Mammary microvascular endothelial cell (primary cell): ENCODE results near the gene AJM1. TPM values are rescaled to one million over a fixed set of nuclear protein-coding genes. Genes with fewer than 3 reads are reported as not detected.

ENCODE experiments used
- total RNA-seq: library from RNA; depleted of rRNA; stranded (reverse); fragments of >200 nt; gene quantifications from 2 replicates; pipeline ENCODE4 v1.2.3, GENCODE V29; 2015

AJM1 gene
- 0.93 and 1.5 TPM in 2 replicates for total RNA-seq

GRCh38 chr9:136842380-136842948 lies at the start of gene AJM1:
Gene AJM1 (plus strand): TSS chr9:136842478. CDS start chr9:136844415, 1,937 bp downstream.

GRCh38 chr9:136796238-136796774 lies 46.0 kb upstream of the AJM1 start, which contains the start of gene CCDC183:
Gene CCDC183 (plus strand): TSS chr9:136796338. CDS start chr9:136796398, 60 bp downstream.

DNA sequence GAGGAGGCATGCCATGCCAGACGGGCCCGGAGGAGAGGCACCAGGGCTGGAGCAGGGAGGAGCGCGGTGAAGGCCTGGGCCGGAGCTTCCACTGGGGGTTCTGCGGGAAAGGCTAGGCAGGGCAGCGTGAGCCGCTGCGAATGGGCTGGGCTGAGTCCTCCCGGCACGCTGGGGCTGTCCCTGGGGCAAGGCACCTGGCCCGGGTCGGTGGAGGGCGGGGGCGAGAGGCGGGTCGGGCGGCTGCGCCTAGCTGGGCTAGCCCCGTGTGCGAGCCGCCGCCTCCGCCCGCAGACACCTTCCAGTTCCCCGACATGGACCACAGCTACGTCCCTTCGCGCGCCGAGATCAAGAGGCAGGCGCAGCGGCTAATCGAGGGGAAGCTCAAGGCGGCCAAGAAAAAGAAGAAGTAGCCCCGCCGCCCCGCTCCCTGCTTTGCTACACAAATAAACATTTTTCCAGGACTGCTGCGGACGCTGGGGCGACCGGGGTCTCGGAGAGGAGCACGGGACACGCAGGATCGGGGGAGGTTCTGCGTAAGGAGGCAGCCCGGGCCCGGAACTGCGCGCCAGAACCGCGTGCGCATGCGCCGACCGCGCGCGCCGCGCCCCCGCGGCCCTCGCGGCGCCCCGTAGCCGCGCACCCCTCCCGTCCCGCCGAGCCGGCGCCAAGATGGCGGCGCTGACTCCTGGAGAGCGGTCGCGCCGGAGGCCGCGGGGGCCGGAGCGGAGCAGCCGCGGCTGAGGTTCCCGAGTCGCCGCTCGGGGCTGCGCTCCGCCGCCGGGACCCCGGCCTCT lies 34.8 kb upstream of the AJM1 start, which contains the start of gene RABL6:
Gene RABL6, plus strand, starts transcription at position 668 of the 794 bp plus-strand sequence. CDS start 249 bp downstream, outside the sequence.

GRCh38 chr9:136849038-136849959 lies 7.0 kb downstream of the AJM1 start, which contains the start of gene PHPT1:
Gene PHPT1 (plus strand): TSS chr9:136849409. CDS start chr9:136849431, 22 bp downstream.

GRCh38 chr9:136851941-136852663 lies 9.8 kb downstream of the AJM1 start, which contains the start of gene MAMDC4:
Gene MAMDC4 (plus strand): TSS chr9:136852346. CDS start chr9:136852417, 71 bp downstream.

GRCh38 chr9:136885950-136886578 lies 43.8 kb downstream of the AJM1 start, which contains the start of gene TRAF2:
Gene TRAF2 (plus strand): TSS chr9:136886516. CDS start chr9:136898741, 12,225 bp downstream.

Other genes starting within 250 kb of the AJM1 start
- 902 and 1,153 TPM in 2 replicates for gene EGFL7, start 179.6 kb upstream of the AJM1 start, total RNA-seq
- 37.3 and 38.2 TPM in 2 replicates for gene AGPAT2, start 155.0 kb upstream of the AJM1 start, total RNA-seq
- gene DIPK1B, start 129.9 kb upstream of the AJM1 start, total RNA-seq, result 151 and 161 TPM in 2 replicates
- 0.44 TPM in 1 of 2 replicates, not detected in the other for gene LCN10, start 99.5 kb upstream of the AJM1 start, total RNA-seq
- gene LCN6, start 94.0 kb upstream of the AJM1 start, total RNA-seq, result 0.34 TPM in 1 of 2 replicates, not detected in the other
- not detected in 2 replicates for gene LCN8, start 84.2 kb upstream of the AJM1 start, total RNA-seq
- gene LCN15, start 78.0 kb upstream of the AJM1 start, total RNA-seq, result 1.6 TPM in 1 of 2 replicates, not detected in the other
- 113 and 125 TPM in 2 replicates for gene TMEM141, start 51.1 kb upstream of the AJM1 start, total RNA-seq
- not detected in 2 replicates for gene CCDC183, start 46.1 kb upstream of the AJM1 start, total RNA-seq
- 110 and 124 TPM in 2 replicates for gene RABL6, start 34.5 kb upstream of the AJM1 start, total RNA-seq
- gene PHPT1, start 6.9 kb downstream of the AJM1 start, total RNA-seq, result 173 and 189 TPM in 2 replicates
- 1.6 and 1.9 TPM in 2 replicates for gene MAMDC4, start 9.9 kb downstream of the AJM1 start, total RNA-seq
- gene EDF1, start 23.8 kb downstream of the AJM1 start, total RNA-seq, result 413 and 485 TPM in 2 replicates
- 17.3 and 18.3 TPM in 2 replicates for gene TRAF2, start 44.0 kb downstream of the AJM1 start, total RNA-seq
- 202 and 226 TPM in 2 replicates for gene FBXW5, start 102.3 kb downstream of the AJM1 start, total RNA-seq
- 0.20 and 0.84 TPM in 2 replicates for gene C8G, start 102.8 kb downstream of the AJM1 start, total RNA-seq
- not detected in 2 replicates for gene LCN12, start 109.8 kb downstream of the AJM1 start, total RNA-seq
- not detected in 2 replicates for gene PTGDS, start 135.0 kb downstream of the AJM1 start, total RNA-seq
- not detected in 2 replicates for gene LCNL1, start 140.5 kb downstream of the AJM1 start, total RNA-seq
- gene PAXX, start 149.9 kb downstream of the AJM1 start, total RNA-seq, result 53.2 and 65.9 TPM in 2 replicates
- gene CLIC3, start 154.1 kb downstream of the AJM1 start, total RNA-seq, result 0.40 TPM in 1 of 2 replicates, not detected in the other
- gene ABCA2, start 185.8 kb downstream of the AJM1 start, total RNA-seq, result 6.9 and 7.3 TPM in 2 replicates
- gene FUT7, start 189.6 kb downstream of the AJM1 start, total RNA-seq, result not detected in 2 replicates
- gene NPDC1, start 203.7 kb downstream of the AJM1 start, total RNA-seq, result 67.3 and 71.1 TPM in 2 replicates
- not detected in 2 replicates for gene ENTPD2, start 211.6 kb downstream of the AJM1 start, total RNA-seq
- 28.1 and 30.2 TPM in 2 replicates for gene SAPCD2, start 228.1 kb downstream of the AJM1 start, total RNA-seq
- 21.9 and 23.0 TPM in 2 replicates for gene UAP1L1, start 235.0 kb downstream of the AJM1 start, total RNA-seq
- gene MAN1B1, start 244.5 kb downstream of the AJM1 start, total RNA-seq, result 69.4 and 75.7 TPM in 2 replicates